ENCODE measurements around the gene DSCAML1. TPM values are rescaled to one million over a fixed set of nuclear protein-coding genes. Genes with fewer than 3 reads are reported as not detected.

Gene DSCAML1
- total RNA-seq, 2 donors from 2014 or later = 2.8 TPM; not detected in 1

- Mint-ChIP-seq H3K4me3 (no peak overlapping the region), H3K9me3 (no peaks in the 10 kb centered on the region)
Observed at GRCh38 chr11:117573326-117573725, 223.7 kb downstream of the DSCAML1 start.

GRCh38 chr11:117572671-117573070 lies 224.3 kb downstream of the DSCAML1 start:
- Mint-ChIP-seq H3K9me3 (no peaks in the 10 kb centered on the region), H3K27me3 (peaks cover 8% of the 10 kb centered on the region), H3K36me3 (ENCODE audit: low read depth) (no peaks in the 10 kb centered on the region), H3K4me1 (no peaks in the 10 kb centered on the region), H3K27ac (no peak overlapping the region), H3K4me3 (no peak overlapping the region)
- ATAC-seq (replicated peaks) = no peak

More at GRCh38 chr11:117573326-117573725, 223.7 kb downstream of the DSCAML1 start:
- no peaks in the 10 kb centered on the region for H3K4me1 Mint-ChIP-seq
- peaks cover 8% of the 10 kb centered on the region for H3K27me3 Mint-ChIP-seq
- no peak overlapping the region for H3K27ac Mint-ChIP-seq
- no peak for ATAC-seq (replicated peaks)
- H3K36me3 Mint-ChIP-seq (ENCODE audit: low read depth) = no peaks in the 10 kb centered on the region

GRCh38 chr11:117572129-117572528 lies 224.9 kb downstream of the DSCAML1 start:
- Mint-ChIP-seq H3K9me3 (no peaks in the 10 kb centered on the region), H3K27ac (no peak overlapping the region), H3K4me1 (no peaks in the 10 kb centered on the region), H3K4me3 (no peak overlapping the region), H3K27me3 (peaks cover 8% of the 10 kb centered on the region), H3K36me3 (ENCODE audit: low read depth) (no peaks in the 10 kb centered on the region)
- ATAC-seq (replicated peaks) = no peak

GRCh38 chr11:117570701-117571100 lies 226.3 kb downstream of the DSCAML1 start:
- Mint-ChIP-seq H3K4me1 (no peaks in the 10 kb centered on the region), H3K36me3 (ENCODE audit: low read depth) (no peaks in the 10 kb centered on the region), H3K27me3 (peaks cover 10% of the 10 kb centered on the region), H3K27ac (no peak overlapping the region), H3K9me3 (no peaks in the 10 kb centered on the region), H3K4me3 (no peak overlapping the region)
- no peak for ATAC-seq (replicated peaks)

- H3K4me3 Mint-ChIP-seq = no peak overlapping the region
- H3K27ac Mint-ChIP-seq = no peak overlapping the region
- ATAC-seq (replicated peaks) = no peak
- H3K9me3 Mint-ChIP-seq = no peaks in the 10 kb centered on the region
- no peaks in the 10 kb centered on the region for H3K4me1 Mint-ChIP-seq
- peaks cover 10% of the 10 kb centered on the region for H3K27me3 Mint-ChIP-seq
- no peaks in the 10 kb centered on the region for H3K36me3 Mint-ChIP-seq (ENCODE audit: low read depth)
Observed at GRCh38 chr11:117569911-117570310, 227.1 kb downstream of the DSCAML1 start.

GRCh38 chr11:117565709-117566108 lies 231.3 kb downstream of the DSCAML1 start:
- no peak for ATAC-seq (replicated peaks)
- Mint-ChIP-seq H3K4me1 (no peaks in the 10 kb centered on the region), H3K27me3 (peaks cover 16% of the 10 kb centered on the region), H3K36me3 (ENCODE audit: low read depth) (no peaks in the 10 kb centered on the region), H3K9me3 (no peaks in the 10 kb centered on the region), H3K27ac (no peak overlapping the region), H3K4me3 (no peak overlapping the region)

GRCh38 chr11:117564321-117564720 lies 232.7 kb downstream of the DSCAML1 start:
- Mint-ChIP-seq H3K36me3 (ENCODE audit: low read depth) (no peaks in the 10 kb centered on the region), H3K4me3 (no peak overlapping the region), H3K4me1 (no peaks in the 10 kb centered on the region), H3K27me3 (peaks cover 13% of the 10 kb centered on the region), H3K9me3 (no peaks in the 10 kb centered on the region), H3K27ac (no peak overlapping the region)
- ATAC-seq (replicated peaks) = no peak

GRCh38 chr11:117563556-117563955 lies 233.5 kb downstream of the DSCAML1 start:
- Mint-ChIP-seq H3K4me3 (no peak overlapping the region), H3K27me3 (peaks cover 13% of the 10 kb centered on the region), H3K9me3 (no peaks in the 10 kb centered on the region), H3K36me3 (ENCODE audit: low read depth) (no peaks in the 10 kb centered on the region), H3K27ac (no peak overlapping the region), H3K4me1 (no peaks in the 10 kb centered on the region)
- ATAC-seq (replicated peaks) = no peak

GRCh38 chr11:117562136-117562535 lies 234.9 kb downstream of the DSCAML1 start:
- H3K9me3 Mint-ChIP-seq = no peaks in the 10 kb centered on the region
- H3K27ac Mint-ChIP-seq = no peak overlapping the region
- ATAC-seq (replicated peaks) = no peak
- H3K36me3 Mint-ChIP-seq (ENCODE audit: low read depth) = no peaks in the 10 kb centered on the region
- peaks cover 21% of the 10 kb centered on the region for H3K27me3 Mint-ChIP-seq
- H3K4me3 Mint-ChIP-seq = no peak overlapping the region
- H3K4me1 Mint-ChIP-seq = no peaks in the 10 kb centered on the region

GRCh38 chr11:117560780-117561530 lies 236.1 kb downstream of the DSCAML1 start:
- no peaks in the 10 kb centered on the region for H3K4me1 Mint-ChIP-seq

GRCh38 chr11:117559698-117560097 lies 237.3 kb downstream of the DSCAML1 start:
- Mint-ChIP-seq H3K27me3 (peaks cover 34% of the 10 kb centered on the region), H3K4me3 (no peak overlapping the region), H3K9me3 (no peaks in the 10 kb centered on the region), H3K36me3 (ENCODE audit: low read depth) (no peaks in the 10 kb centered on the region), H3K27ac (no peak overlapping the region), H3K4me1 (no peaks in the 10 kb centered on the region)
- no peak for ATAC-seq (replicated peaks)

More at GRCh38 chr11:117560780-117561530, 236.1 kb downstream of the DSCAML1 start:
- Mint-ChIP-seq H3K9me3 (no peaks in the 10 kb centered on the region), H3K27ac (no peak overlapping the region), H3K27me3 (peaks cover 27% of the 10 kb centered on the region), H3K36me3 (ENCODE audit: low read depth) (no peaks in the 10 kb centered on the region), H3K4me3 (no peak overlapping the region)
- ATAC-seq (replicated peaks) = no peak

GRCh38 chr11:117557361-117557760 lies 239.7 kb downstream of the DSCAML1 start:
- ATAC-seq (replicated peaks) = no peak
- no peaks in the 10 kb centered on the region for H3K36me3 Mint-ChIP-seq (ENCODE audit: low read depth)
- H3K27ac Mint-ChIP-seq = no peak overlapping the region
- H3K4me3 Mint-ChIP-seq = no peak overlapping the region
- no peaks in the 10 kb centered on the region for H3K9me3 Mint-ChIP-seq
- no peaks in the 10 kb centered on the region for H3K4me1 Mint-ChIP-seq
- peaks cover 37% of the 10 kb centered on the region for H3K27me3 Mint-ChIP-seq

GRCh38 chr11:117554601-117555333 lies 242.2 kb downstream of the DSCAML1 start:
- ATAC-seq (replicated peaks) = no peak
- Mint-ChIP-seq H3K9me3 (no peaks in the 10 kb centered on the region), H3K4me3 (no peak overlapping the region), H3K27ac (no peak overlapping the region), H3K27me3 (peaks cover 40% of the 10 kb centered on the region), H3K36me3 (ENCODE audit: low read depth) (no peaks in the 10 kb centered on the region), H3K4me1 (no peaks in the 10 kb centered on the region)

- Mint-ChIP-seq H3K4me1 (no peaks in the 10 kb centered on the region), H3K36me3 (ENCODE audit: low read depth) (no peaks in the 10 kb centered on the region), H3K27me3 (peaks cover 34% of the 10 kb centered on the region), H3K9me3 (no peaks in the 10 kb centered on the region), H3K4me3 (no peak overlapping the region), H3K27ac (no peak overlapping the region)
- no peak for ATAC-seq (replicated peaks)
Observed at GRCh38 chr11:117552626-117553025, 244.4 kb downstream of the DSCAML1 start.

GRCh38 chr11:117551761-117552343 lies 245.2 kb downstream of the DSCAML1 start:
- H3K4me1 Mint-ChIP-seq = no peaks in the 10 kb centered on the region
- H3K4me3 Mint-ChIP-seq = no peak overlapping the region
- no peaks in the 10 kb centered on the region for H3K36me3 Mint-ChIP-seq (ENCODE audit: low read depth)
- H3K9me3 Mint-ChIP-seq = no peaks in the 10 kb centered on the region
- H3K27ac Mint-ChIP-seq = no peak overlapping the region
- no peak for ATAC-seq (replicated peaks)
- H3K27me3 Mint-ChIP-seq = peaks cover 32% of the 10 kb centered on the region
